A549 treated with GW870086 at 1 μM for 4 hours (cell line): ENCODE results near the gene C19orf73. TPM values are rescaled to one million over a fixed set of nuclear protein-coding genes. Genes with fewer than 3 reads are reported as not detected.

Experiments used
- total RNA-seq: library from RNA; stranded (reverse); fragments of 200-300 nt; extraction: Qiagen RNA extraction; gene quantifications from 5 replicates; pipeline ENCODE4 v1.2.3, GENCODE V29; 2022; ENCODE audit warnings: low read depth

Gene C19orf73
- total RNA-seq: 1.5 to 2.5 TPM (median 1.6 TPM) in 5 replicates

GRCh38 chr19:49118565-49119410, at the start of gene C19orf73:
C19orf73 (minus strand) TSS chr19:49119143; CDS start chr19:49119022, 121 bp downstream.

DNA sequence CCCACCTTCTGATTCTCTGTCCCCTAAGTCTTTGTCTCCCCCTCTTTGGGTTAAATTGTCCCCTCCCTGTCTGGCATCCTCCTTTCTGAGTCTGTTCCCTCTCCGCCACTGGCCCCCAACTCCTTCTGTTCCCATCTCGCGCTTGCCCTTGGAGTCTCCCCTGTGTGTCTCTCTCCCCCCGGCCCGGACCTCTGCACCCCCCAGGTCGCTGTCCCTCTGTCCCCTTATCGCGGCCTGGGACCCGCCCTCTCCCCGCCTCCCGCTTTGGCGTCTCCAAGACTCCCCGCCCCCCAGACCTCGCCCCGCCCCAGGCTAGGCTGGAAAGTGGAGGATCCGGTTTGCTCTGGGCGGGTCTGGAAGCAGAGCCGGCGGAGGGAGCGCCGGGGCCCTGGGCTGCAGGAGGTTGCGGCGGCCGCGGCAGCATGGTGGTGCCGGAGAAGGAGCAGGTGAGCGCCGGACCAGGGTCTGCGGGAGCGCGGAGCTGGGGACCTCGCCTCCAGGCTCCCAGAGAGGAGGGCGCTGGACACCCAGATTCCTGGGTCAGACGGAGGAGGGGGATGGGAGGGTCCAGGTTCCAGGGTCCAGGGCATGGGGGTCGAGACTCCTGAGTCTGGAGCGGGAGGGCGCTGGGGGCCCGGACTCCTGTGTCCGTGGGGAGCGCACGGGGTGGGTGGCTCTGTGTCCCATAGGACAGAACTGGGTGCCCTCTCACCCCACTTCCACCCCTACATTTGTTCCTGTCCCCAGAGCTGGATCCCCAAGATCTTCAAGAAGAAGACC, 38.7 kb upstream of the C19orf73 start, which contains the start of gene TRPM4:
Gene TRPM4 (plus strand): TSS at position 348 of the 780 bp plus-strand sequence. CDS start 75 bp downstream, at position 423.

GRCh38 chr19:49155005-49155819, 36.3 kb upstream of the C19orf73 start, which contains the start of gene HRC:
HRC (minus strand) TSS chr19:49155396; CDS start chr19:49155237, 159 bp downstream.

DNA sequence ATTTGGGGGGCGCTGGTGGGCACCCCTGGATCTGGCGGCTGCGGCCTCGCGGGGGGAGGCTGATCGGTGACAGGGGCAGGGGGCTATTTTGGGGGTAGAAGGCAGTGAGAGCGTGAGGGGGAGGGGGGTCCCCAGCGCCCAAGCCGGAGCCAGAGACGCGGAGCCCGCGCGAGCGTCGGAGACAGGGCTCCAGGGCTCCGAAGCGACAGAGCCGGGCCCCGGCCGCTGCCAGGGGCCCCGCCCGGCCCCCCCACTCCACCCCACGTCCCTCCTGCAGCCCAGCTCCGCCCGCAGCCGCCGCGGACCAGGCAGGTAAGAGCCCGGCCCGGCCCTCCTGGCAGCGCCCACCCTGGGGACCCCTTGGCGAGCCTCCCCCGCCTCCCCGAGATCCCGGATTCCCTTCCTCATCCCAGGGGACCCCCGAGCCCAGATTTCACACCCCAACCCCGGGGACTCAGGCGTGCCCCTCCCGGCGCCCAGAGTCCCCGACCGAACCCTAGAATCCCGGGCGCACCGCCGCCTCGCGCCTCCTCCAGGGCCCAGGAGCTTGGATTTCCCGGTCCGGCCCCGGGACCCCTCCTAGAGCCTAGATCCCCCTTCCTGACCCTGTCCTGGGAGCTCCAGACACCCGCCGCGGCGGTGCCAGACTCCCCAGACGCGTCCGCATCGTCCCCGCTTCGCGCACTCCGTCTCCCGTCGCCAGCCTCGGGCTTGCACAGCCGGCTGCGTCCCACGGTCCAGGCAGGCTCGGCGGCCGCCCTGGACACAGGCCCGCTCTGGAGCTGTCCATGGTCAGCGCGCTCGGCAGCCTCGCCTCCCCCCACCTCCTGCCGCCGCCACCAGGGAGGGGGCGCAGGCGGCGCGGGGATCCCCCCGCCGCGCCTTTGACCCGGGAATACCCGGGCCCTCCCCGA, 725 bp upstream of the C19orf73 start, which contains the start of gene PPFIA3:
Gene PPFIA3 (plus strand): TSS at position 134 of the 914 bp plus-strand sequence. CDS start 8,330 bp downstream, outside the sequence.

GRCh38 chr19:49113762-49114629, 4.9 kb downstream of the C19orf73 start, which contains the start of gene LIN7B:
LIN7B (plus strand) TSS chr19:49114370; CDS start chr19:49114405, 35 bp downstream.

DNA sequence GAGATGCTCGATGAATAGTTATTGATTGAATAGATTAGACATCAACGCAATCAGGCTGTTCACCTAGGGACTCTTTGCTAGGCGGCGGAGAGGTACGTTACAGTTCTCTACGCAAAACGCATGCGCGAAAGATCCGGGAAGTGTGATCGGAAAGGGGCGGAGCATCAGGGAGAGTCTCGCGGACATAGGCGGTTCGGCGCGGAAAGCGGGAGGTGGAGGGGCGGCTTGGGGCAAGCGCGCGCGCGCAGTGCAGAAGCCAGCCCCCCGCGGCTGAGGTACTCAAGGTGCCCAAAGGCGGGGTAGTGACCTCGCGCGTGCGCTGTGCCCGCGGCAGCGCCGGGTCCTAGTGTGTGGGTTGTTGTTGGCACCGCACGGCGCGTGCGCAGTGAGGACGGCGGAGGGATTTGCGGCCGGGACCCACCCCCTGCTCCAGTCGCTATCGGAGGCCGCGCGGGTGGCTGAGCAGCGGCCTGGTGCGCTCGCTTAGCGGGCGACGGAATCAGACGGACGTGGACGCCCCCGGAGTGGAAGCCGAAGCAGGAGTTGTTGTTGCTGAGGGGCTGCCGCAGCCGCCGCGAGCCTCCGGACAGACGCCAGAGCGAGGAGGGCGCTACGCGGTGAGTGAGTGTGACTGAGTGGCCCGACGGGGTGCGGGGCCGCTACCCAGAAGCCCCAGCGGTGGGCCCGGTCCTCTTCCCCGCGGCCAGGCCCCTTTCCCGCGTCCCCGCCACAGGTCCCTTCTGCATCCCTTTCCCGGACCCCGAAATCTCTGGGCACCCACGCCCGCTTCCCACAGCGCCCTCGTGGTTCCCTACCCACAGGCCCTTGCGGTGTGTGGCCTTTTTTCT, 33.7 kb downstream of the C19orf73 start, which contains the start of gene SNRNP70:
Gene SNRNP70 (plus strand): TSS at position 432 of the 848 bp plus-strand sequence. CDS start 964 bp downstream, outside the sequence.

Other genes with a start within 250 kb of the C19orf73 start
- 84.1 to 116 TPM (median 94.2 TPM) in 5 replicates for gene PPP1R15A, start 246.7 kb downstream of the C19orf73 start, total RNA-seq
- not detected in 5 replicates for gene TULP2, start 220.4 kb downstream of the C19orf73 start, total RNA-seq
- gene NUCB1, start 218.8 kb downstream of the C19orf73 start, total RNA-seq: 193 to 220 TPM (median 200 TPM) in 5 replicates
- 1.2 to 2.7 TPM (median 1.7 TPM) in 5 replicates for gene DHDH, start 185.4 kb downstream of the C19orf73 start, total RNA-seq
- 267 to 409 TPM (median 344 TPM) in 5 replicates for gene BAX, start 164.3 kb downstream of the C19orf73 start, total RNA-seq
- 16,193 to 24,145 TPM (median 18,864 TPM) in 5 replicates for gene FTL, start 153.8 kb downstream of the C19orf73 start, total RNA-seq
- gene GYS1, start 125.8 kb downstream of the C19orf73 start, total RNA-seq: 16.8 to 21.1 TPM (median 19.5 TPM) in 5 replicates
- 214 to 245 TPM (median 232 TPM) in 5 replicates for gene RUVBL2, start 125.3 kb downstream of the C19orf73 start, total RNA-seq
- not detected in 5 replicates for gene LHB, start 102.1 kb downstream of the C19orf73 start, total RNA-seq
- gene CGB3, start 94.8 kb downstream of the C19orf73 start, total RNA-seq: 0.38 TPM in 1 of 5 replicates, not detected in the others
- 0.26 to 0.34 TPM (median 0.26 TPM) in 3 of 5 replicates, not detected in the others for gene CGB2, start 87.3 kb downstream of the C19orf73 start, total RNA-seq
- 0.21 TPM in 1 of 5 replicates, not detected in the others for gene CGB1, start 82.2 kb downstream of the C19orf73 start, total RNA-seq
- 0.59 to 2.7 TPM (median 1.2 TPM) in 5 replicates for gene CGB5, start 75.3 kb downstream of the C19orf73 start, total RNA-seq
- 1.9 to 3.4 TPM (median 2.0 TPM) in 5 replicates for gene CGB8, start 70.0 kb downstream of the C19orf73 start, total RNA-seq
- gene CGB7, start 61.4 kb downstream of the C19orf73 start, total RNA-seq: 0.21 to 0.97 TPM (median 0.55 TPM) in 4 of 5 replicates, not detected in the other
- gene NTF4, start 54.3 kb downstream of the C19orf73 start, total RNA-seq: 0.42 to 0.61 TPM (median 0.54 TPM) in 5 replicates
- not detected in 5 replicates for gene KCNA7, start 46.4 kb downstream of the C19orf73 start, total RNA-seq
- 302 to 324 TPM (median 319 TPM) in 5 replicates for gene SNRNP70, start 33.7 kb downstream of the C19orf73 start, total RNA-seq
- gene LIN7B, start 4.8 kb downstream of the C19orf73 start, total RNA-seq: 5.7 to 7.1 TPM (median 6.7 TPM) in 5 replicates
- 4.5 to 8.8 TPM (median 8.1 TPM) in 5 replicates for gene PPFIA3, start 401 bp upstream of the C19orf73 start, total RNA-seq
- gene HRC, start 36.3 kb upstream of the C19orf73 start, total RNA-seq: 0.06 TPM in 2 of 5 replicates, not detected in the others
- 6.9 to 10.2 TPM (median 8.4 TPM) in 5 replicates for gene TRPM4, start 38.6 kb upstream of the C19orf73 start, total RNA-seq
- 0.62 to 1.6 TPM (median 0.81 TPM) in 5 replicates for gene SLC6A16, start 206.0 kb upstream of the C19orf73 start, total RNA-seq
- gene CD37, start 216.3 kb upstream of the C19orf73 start, total RNA-seq: not detected in 5 replicates
- gene TEAD2, start 243.3 kb upstream of the C19orf73 start, total RNA-seq: 12.6 to 19.1 TPM (median 17.7 TPM) in 5 replicates
- gene DKKL1, start 244.7 kb upstream of the C19orf73 start, total RNA-seq: 0.70 to 1.1 TPM (median 0.89 TPM) in 5 replicates